Endothelial cell of umbilical vein (primary cell): Measurements from ENCODE around the gene TFF2. TPM values are rescaled to one million over a fixed set of nuclear protein-coding genes. Genes with fewer than 3 reads are reported as not detected.

Source experiments
- BruUV-seq: library from RNA; stranded (reverse); fragments of 400-500 nt; replicated peaks from 2 replicates; lab custom pipeline; 2021; lab: Mats Ljungman, UMichigan
- CTCF ChIA-PET: fragments of 300-600, 350-600 bp; sonication (Branson Sonifier 250); formaldehyde crosslinking; loops from one replicate; lab custom pipeline; 2021; ENCODE audit warnings: antibody characterized with exemption, inconsistent platforms; lab: Charles Lee
- POLR2A ChIA-PET: fragments of 300-600, 350-600 bp; sonication (Branson Sonifier 250); formaldehyde crosslinking; loops from one replicate; lab custom pipeline; 2021; ENCODE audit warnings: antibody characterized with exemption, inconsistent platforms; lab: Charles Lee
- DNase-seq: peaks from one replicate; pipeline ENCODE4 v3.0.0-alpha.2; 2011; ENCODE audit warnings: low read depth, low spot score
- FAIRE-seq: peaks from 2 replicates; lab custom pipeline; 2011; peaks lifted over from hg19 to GRCh38; lab: Jason Lieb, UNC
- H2AFZ ChIP-seq: 2 replicates; pipeline ENCODE4 v1.6.0; 2012; ENCODE audit warnings: low read depth, low read length, control low read depth, inconsistent platforms
- H3K27ac ChIP-seq: 2 replicates; pipeline ENCODE4 v1.5.1; 2011; ENCODE audit warnings: low read depth, mild to moderate bottlenecking, control low read depth, low read length, moderate library complexity; ENCODE audit not compliant: insufficient read depth
- H3K27me3 ChIP-seq, 2 experiments: 2 replicates each; pipeline versions ENCODE4 v1.6.0 to v1.6.1; 2011; ENCODE audit warnings: low read length in 2 of 2, mixed read lengths in 1 of 2; ENCODE audit not compliant: control insufficient read depth in 2 of 2, insufficient read depth in 2 of 2
- H3K36me3 ChIP-seq, 2 experiments: 2 replicates in 1 of 2; 3 replicates in 1 of 2; pipeline ENCODE4 v1.5.1; 2011; ENCODE audit warnings: low read length in 2 of 2, mild to moderate bottlenecking in 1 of 2, moderate library complexity in 1 of 2; ENCODE audit not compliant: control insufficient read depth in 2 of 2, insufficient read depth in 2 of 2; ENCODE audit errors: extremely low read depth in 1 of 2
- H3K4me1 ChIP-seq: 3 replicates; pipeline ENCODE4 v1.5.1; 2011; ENCODE audit warnings: mild to moderate bottlenecking, low read length; ENCODE audit not compliant: control insufficient read depth, insufficient read depth; ENCODE audit errors: extremely low read depth
- H3K4me2 ChIP-seq: 2 replicates; pipeline ENCODE4 v1.6.1; 2011; ENCODE audit warnings: low read length, control low read depth, mixed read lengths; ENCODE audit not compliant: insufficient read depth
- H3K4me3 ChIP-seq, 3 experiments: fragments of 200-600 bp in 1 of 3; sonication (generic), shearing (Covaris generic) in 1 of 3; replicated peaks in 1 of 3; 2 replicates each; pipeline ENCODE4 v1.5.1; 2011 to 2016; ENCODE audit warnings: control low read depth in 3 of 3, low read length in 3 of 3, mild to moderate bottlenecking in 2 of 3, inconsistent platforms in 1 of 3, low read depth in 1 of 3, moderate library complexity in 1 of 3; ENCODE audit not compliant: insufficient read depth in 1 of 3
- H3K79me2 ChIP-seq: 2 replicates; pipeline ENCODE4 v1.6.0; 2012; ENCODE audit warnings: low read length, inconsistent platforms; ENCODE audit not compliant: control insufficient read depth, insufficient read depth
- H3K9ac ChIP-seq: replicated peaks from 2 replicates; pipeline ENCODE3; 2011; ENCODE audit warnings: low read length, control low read depth; ENCODE audit not compliant: insufficient read depth; ENCODE audit errors: extremely low read depth
- H3K9me1 ChIP-seq: replicated peaks from 3 replicates; pipeline ENCODE4 v1.6.0; 2011; ENCODE audit warnings: mild to moderate bottlenecking, low read length; ENCODE audit not compliant: control insufficient read depth, insufficient read depth; ENCODE audit errors: extremely low read depth
- H3K9me3 ChIP-seq: replicated peaks from 2 replicates; pipeline ENCODE4 v1.5.1; 2012; ENCODE audit warnings: low read length, inconsistent platforms; ENCODE audit not compliant: control insufficient read depth, insufficient read depth
- H4K20me1 ChIP-seq: replicated peaks from 2 replicates; pipeline ENCODE3; 2011; ENCODE audit warnings: mild to moderate bottlenecking, low read length; ENCODE audit not compliant: control insufficient read depth, insufficient read depth; ENCODE audit errors: extremely low read depth
- MYC ChIP-seq: IDR thresholded peaks from one replicate; pipeline ENCODE4 v1.6.1; 2011; ENCODE audit warnings: mild to moderate bottlenecking, low read depth, low read length
- POLR2A ChIP-seq: IDR thresholded peaks from 2 replicates; pipeline ENCODE4 v1.6.1; 2012; ENCODE audit warnings: low read depth, mild to moderate bottlenecking, control low read depth, low read length
- POLR2AphosphoS5 ChIP-seq: IDR thresholded peaks from 2 replicates; pipeline ENCODE4 v1.6.1; 2012; ENCODE audit warnings: low read depth, mild to moderate bottlenecking, control low read depth, low read length, moderate library complexity; ENCODE audit not compliant: insufficient read depth
- dilution Hi-C: fragments of 300-500 bp; cut with MboI; formaldehyde crosslinking; loops from one replicate; pipeline ENCODE4 v1.15.0; 2019; ENCODE audit warnings: low sequenced_read_pairs; ENCODE audit not compliant: extremely low pct_ligation_motif_present
- intact Hi-C: fragments of 100-400 bp; cut with micrococcal nuclease; formaldehyde crosslinking; loops from one replicate; pipeline ENCODE4 v1.10.0; 2022
- polyA plus RNA-seq, 4 experiments: library from polyadenylated mRNA; depleted of rRNA in 3 of 4; stranded (reverse) in 3 of 4; unstranded in 1 of 4; fragments of >200 nt; gene quantifications; 2 replicates each; pipeline versions ENCODE4 v1.2.1 to v1.2.3, GENCODE V29; 2011 to 2012; ENCODE audit warnings: missing spikeins in 1 of 4
- total RNA-seq: library from RNA; stranded (reverse); gene quantifications from 2 replicates; pipeline ENCODE4 v1.2.3, GENCODE V29; 2021
- TF ChIP-seq, protein P1 (sequence below): IDR thresholded peaks from 2 replicates; pipeline ENCODE4 v1.6.1; 2011; ENCODE audit not compliant: insufficient read depth, insufficient read length
- TF ChIP-seq, protein P2 (sequence below), 2 donors: IDR thresholded peaks; 1 replicate in 1 of 2; 2 replicates in 1 of 2; pipeline ENCODE4 v1.5.1; 2011; ENCODE audit warnings: low read length in 2 of 2, mild to moderate bottlenecking in 2 of 2, moderate library complexity in 2 of 2, control low read depth in 1 of 2, inconsistent platforms in 1 of 2, low read depth in 1 of 2; ENCODE audit not compliant: insufficient read depth in 1 of 2; ENCODE audit errors: extremely low read depth in 1 of 2

TFF2 gene
- total and polyA plus RNA-seq, 2 donors (not counting 3 experiments of a cell fraction or from before 2014, with no cell fraction given), result not detected

DNA sequence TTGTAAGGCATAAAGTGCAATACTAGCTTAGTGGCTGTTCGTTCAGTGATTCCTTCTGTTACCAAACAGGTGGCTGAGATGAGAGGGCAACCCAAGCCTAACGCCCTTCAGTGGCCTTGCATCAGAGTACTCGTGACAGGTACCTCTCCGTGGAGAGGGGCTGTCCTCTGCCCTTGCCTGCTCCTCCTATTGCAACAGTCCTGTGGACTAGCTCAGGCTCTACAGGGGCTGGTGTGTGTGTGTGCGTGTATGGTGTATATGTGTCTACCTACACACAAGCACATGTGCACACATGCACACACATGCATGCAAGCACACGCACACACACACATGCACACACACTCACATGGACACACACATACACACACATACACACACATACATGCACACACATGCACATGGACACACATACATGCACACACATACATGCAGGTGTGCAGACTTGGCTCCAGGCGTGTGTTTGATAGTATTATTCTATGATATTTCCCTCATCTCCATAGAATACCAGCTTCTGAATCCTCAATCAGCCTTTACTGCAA is 50.7 kb downstream of the TFF2 start:
- no peaks in the 10 kb centered on the region for H3K36me3 ChIP-seq
- CTCF ChIA-PET, result interaction anchor here (1.5 kb wide), 1 partner anchor 38 kb away, joined by 5 read pairs; no protein-coding TSS in a partner anchor
- no peak overlapping the region for H3K4me2 ChIP-seq
- no peak overlapping the region for H3K4me3 ChIP-seq
- BruUV-seq, result no TSS peak
- TF ChIP-seq POLR2A, result no peak
- TF ChIP-seq, protein P1, sequence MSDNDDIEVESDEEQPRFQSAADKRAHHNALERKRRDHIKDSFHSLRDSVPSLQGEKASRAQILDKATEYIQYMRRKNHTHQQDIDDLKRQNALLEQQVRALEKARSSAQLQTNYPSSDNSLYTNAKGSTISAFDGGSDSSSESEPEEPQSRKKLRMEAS, result peak; percentile 23
- POLR2A ChIA-PET, result no interaction called here
- no peak for FAIRE-seq
- H4K20me1 ChIP-seq, result no peaks in the 10 kb centered on the region
- H3K27ac ChIP-seq, result no peak overlapping the region
- H3K9me3 ChIP-seq, result no peaks in the 10 kb centered on the region
- no peaks in the 10 kb centered on the region for H3K9me1 ChIP-seq
- H2AFZ ChIP-seq, result no peak overlapping the region
- no peak overlapping the region for H3K9ac ChIP-seq
- H3K27me3 ChIP-seq, result no peaks in the 10 kb centered on the region
- intact Hi-C loops (no loop called here), dilution Hi-C loops (no loop called here)
- no peak for DNase-seq
- peaks cover 10% of the 10 kb centered on the region for H3K4me1 ChIP-seq
- H3K79me2 ChIP-seq, result no peaks in the 10 kb centered on the region

DNA sequence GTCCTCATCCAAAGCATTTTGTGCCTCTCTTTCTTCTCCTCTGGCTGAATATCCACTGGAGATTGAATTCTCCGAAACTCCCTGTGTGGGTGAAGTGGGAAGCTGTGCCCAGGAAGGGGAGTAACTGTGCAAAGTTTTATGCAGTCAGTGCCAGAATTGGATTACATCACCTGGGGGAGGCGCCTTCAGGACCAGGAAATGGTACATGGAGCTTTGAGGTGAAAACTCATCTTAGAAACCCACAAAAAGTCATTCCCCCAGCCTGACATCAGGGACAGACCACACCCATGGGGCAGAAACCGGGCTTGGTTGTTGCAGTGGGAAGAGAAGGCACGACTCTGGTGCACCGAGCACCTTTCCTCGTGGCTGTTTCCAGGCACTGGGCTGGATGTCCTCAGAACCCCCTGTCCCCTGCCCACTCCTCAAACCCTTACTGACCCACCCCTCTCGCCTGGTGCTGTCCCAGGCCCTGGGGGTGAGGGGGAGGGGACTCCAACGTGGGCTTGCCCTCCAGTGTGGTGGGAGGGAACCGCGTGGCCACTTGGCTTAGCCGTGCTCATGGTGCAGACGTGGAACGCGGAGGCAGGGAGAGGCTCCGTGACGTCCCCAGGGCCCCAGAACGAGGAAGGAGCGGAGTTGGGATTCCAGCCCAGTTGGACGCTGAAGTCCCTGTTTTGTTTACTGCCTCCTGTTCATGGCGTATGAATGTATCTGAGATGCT is 51.3 kb downstream of the TFF2 start:
- no peaks in the 10 kb centered on the region for H3K27me3 ChIP-seq
- no peak overlapping the region for H3K4me2 ChIP-seq
- DNase-seq (no peak), FAIRE-seq (no peak)
- H3K9ac ChIP-seq, result no peak overlapping the region
- no peak overlapping the region for H3K4me3 ChIP-seq
- H4K20me1 ChIP-seq, result no peaks in the 10 kb centered on the region
- no peaks in the 10 kb centered on the region for H3K9me1 ChIP-seq
- peaks cover 10% of the 10 kb centered on the region for H3K4me1 ChIP-seq
- POLR2A ChIA-PET, result no interaction called here
- H3K9me3 ChIP-seq, result no peaks in the 10 kb centered on the region
- no peaks in the 10 kb centered on the region for H3K79me2 ChIP-seq
- no peak overlapping the region for H2AFZ ChIP-seq
- H3K36me3 ChIP-seq, result no peaks in the 10 kb centered on the region
- BruUV-seq, result no TSS peak
- dilution Hi-C loops, result no loop called here
- intact Hi-C loops, result no loop called here
- CTCF ChIA-PET, result no interaction called here
- TF ChIP-seq, protein P1, result no peak
- TF ChIP-seq POLR2AphosphoS5 (no peak), MYC (no peak)
- TF ChIP-seq, protein P2, sequence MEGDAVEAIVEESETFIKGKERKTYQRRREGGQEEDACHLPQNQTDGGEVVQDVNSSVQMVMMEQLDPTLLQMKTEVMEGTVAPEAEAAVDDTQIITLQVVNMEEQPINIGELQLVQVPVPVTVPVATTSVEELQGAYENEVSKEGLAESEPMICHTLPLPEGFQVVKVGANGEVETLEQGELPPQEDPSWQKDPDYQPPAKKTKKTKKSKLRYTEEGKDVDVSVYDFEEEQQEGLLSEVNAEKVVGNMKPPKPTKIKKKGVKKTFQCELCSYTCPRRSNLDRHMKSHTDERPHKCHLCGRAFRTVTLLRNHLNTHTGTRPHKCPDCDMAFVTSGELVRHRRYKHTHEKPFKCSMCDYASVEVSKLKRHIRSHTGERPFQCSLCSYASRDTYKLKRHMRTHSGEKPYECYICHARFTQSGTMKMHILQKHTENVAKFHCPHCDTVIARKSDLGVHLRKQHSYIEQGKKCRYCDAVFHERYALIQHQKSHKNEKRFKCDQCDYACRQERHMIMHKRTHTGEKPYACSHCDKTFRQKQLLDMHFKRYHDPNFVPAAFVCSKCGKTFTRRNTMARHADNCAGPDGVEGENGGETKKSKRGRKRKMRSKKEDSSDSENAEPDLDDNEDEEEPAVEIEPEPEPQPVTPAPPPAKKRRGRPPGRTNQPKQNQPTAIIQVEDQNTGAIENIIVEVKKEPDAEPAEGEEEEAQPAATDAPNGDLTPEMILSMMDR (IDR thresholded peaks at IDR 0.05; ENCODE audit: extremely low read depth in 1 of 2, insufficient read depth in 1 of 2, low read depth in 1 of 2, low read length in 2 of 2), result no peak
- H3K27ac ChIP-seq, result no peak overlapping the region
